Measurements from ENCODE around the gene PARD6B. TPM values are rescaled to one million over a fixed set of nuclear protein-coding genes. Genes with fewer than 3 reads are reported as not detected.
A peak's percentile ranks its signal among the peaks of the same experiment; 100 is the strongest.
"Not testable (repeated sequence)": the region's sequence is repeated elsewhere in the genome, so short reads cannot be mapped to it uniquely, and the experiment has no call there.

Gene PARD6B
- total RNA-seq, 2 donors from 2014 or later = 29.0 to 36.7 TPM

DNA sequence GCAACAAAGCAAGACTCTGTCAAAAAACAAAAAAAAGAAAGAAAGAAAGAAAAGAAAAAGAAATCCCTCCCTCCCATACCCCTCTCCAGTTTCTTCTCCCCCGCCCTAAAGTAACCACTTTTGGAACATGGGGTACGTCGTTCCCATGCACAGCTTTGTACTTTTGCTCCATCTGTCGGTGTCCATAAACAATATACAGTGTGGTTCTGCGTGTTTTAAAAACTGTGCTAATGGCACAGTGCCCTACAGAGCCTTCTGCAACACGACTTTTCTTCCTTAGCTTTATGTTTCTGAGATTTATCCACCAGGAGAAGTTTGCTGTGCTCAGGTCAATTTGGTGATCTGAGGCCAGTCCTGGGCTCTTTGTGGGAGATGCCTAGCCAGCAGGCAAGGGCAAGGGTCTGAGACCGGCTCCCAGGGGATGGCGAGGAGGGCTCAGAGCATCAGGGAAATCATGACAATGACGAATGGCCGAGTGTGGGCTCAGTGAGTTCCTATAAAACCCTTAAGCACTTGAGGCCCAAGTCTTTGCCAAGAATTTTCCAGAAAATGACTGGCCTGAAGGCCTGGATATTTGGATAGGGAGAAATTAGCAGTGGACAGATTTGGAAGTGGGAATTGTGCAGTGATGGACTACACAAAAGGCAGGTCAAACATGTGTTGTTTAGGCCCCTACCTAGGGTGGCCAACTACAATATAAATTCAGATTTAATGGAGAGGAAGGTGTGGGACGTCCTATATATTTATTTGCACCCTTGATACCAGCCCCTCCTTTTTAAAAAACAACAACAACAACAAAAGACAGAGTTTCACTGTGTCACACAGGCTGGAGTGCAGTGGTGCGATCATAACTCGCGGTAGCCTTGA lies 61.6 kb downstream of the PARD6B start:
- H3K9ac ChIP-seq (ENCODE audit: extremely low read depth, low read length, poor library complexity, severe bottlenecking) = no peak overlapping the region

DNA sequence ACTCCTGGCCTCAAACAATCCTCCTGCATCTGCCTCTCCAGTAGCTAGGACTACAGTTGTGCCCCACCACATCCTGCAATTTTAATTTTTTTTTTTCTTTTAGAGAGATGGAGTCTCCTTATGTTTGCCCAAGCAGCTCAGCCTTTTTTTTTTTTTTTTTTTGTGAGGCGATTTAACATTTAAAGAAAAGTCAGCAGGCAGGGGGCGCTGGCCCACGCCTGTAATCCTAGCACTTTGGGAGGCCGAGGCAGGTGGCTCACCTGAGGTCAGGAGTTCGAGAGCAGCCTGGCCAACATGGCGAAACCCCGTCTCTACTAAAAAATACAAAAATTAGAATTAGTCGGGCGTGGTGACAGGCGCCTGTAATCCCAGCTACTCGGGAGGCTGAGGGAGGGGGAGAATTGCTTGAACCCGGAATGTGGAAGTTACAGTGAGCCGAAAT lies 62.2 kb downstream of the PARD6B start:
- not testable (repeated sequence) for H3K27me3 Mint-ChIP-seq (ENCODE audit: insufficient read depth); H3K27ac ChIP-seq (ENCODE audit: low read depth, low read length); H3K9me3 Mint-ChIP-seq; H3K27me3 ChIP-seq (ENCODE audit: control insufficient read depth, insufficient read depth, low read length, poor library complexity, severe bottlenecking); H3K36me3 Mint-ChIP-seq (ENCODE audit: low read depth); H3K27ac Mint-ChIP-seq; H3K4me3 ChIP-seq (ENCODE audit: low read length); H3K9ac ChIP-seq (ENCODE audit: extremely low read depth, low read length, poor library complexity, severe bottlenecking); H3K9me3 ChIP-seq (ENCODE audit: control insufficient read depth, low read length); H3K36me3 ChIP-seq (ENCODE audit: control insufficient read depth, insufficient read depth, low read length); H3K4me1 ChIP-seq (ENCODE audit: control insufficient read depth, insufficient read depth, low read length)
- TF ChIP-seq, protein P1, sequence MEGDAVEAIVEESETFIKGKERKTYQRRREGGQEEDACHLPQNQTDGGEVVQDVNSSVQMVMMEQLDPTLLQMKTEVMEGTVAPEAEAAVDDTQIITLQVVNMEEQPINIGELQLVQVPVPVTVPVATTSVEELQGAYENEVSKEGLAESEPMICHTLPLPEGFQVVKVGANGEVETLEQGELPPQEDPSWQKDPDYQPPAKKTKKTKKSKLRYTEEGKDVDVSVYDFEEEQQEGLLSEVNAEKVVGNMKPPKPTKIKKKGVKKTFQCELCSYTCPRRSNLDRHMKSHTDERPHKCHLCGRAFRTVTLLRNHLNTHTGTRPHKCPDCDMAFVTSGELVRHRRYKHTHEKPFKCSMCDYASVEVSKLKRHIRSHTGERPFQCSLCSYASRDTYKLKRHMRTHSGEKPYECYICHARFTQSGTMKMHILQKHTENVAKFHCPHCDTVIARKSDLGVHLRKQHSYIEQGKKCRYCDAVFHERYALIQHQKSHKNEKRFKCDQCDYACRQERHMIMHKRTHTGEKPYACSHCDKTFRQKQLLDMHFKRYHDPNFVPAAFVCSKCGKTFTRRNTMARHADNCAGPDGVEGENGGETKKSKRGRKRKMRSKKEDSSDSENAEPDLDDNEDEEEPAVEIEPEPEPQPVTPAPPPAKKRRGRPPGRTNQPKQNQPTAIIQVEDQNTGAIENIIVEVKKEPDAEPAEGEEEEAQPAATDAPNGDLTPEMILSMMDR (conservative IDR thresholded peaks at IDR 0.05) = peak; percentile 78
- Mint-ChIP-seq H3K4me3 (peak overlapping the region; percentile 55), H3K4me1 (peaks cover 11% of the 10 kb centered on the region)
- DNase-seq = peak; percentile 80
- 64 to 75% methylated on average over 5 to 13 of the region's 13 CpGs for WGBS, 2 experiments (ENCODE audit: insufficient coverage in 1 of 2, insufficient read length in 1 of 2)

More for the DNA sequence above, 61.6 kb downstream of the PARD6B start:
- no peaks in the 10 kb centered on the region for H3K9me3 Mint-ChIP-seq
- 90 to 93% methylated on average over 12 to 13 of the region's 14 CpGs for WGBS, 2 experiments (ENCODE audit: insufficient coverage in 1 of 2, insufficient read length in 1 of 2)
- TF ChIP-seq, protein P1 (conservative IDR thresholded peaks at IDR 0.05) = no peak
- no peak overlapping the region for H3K27ac ChIP-seq (ENCODE audit: low read depth, low read length)
- peaks cover 14% of the 10 kb centered on the region for H3K4me1 Mint-ChIP-seq
- no peaks in the 10 kb centered on the region for H3K36me3 Mint-ChIP-seq (ENCODE audit: low read depth)
- H3K4me1 ChIP-seq (ENCODE audit: control insufficient read depth, insufficient read depth, low read length) = no peaks in the 10 kb centered on the region
- H3K9me3 ChIP-seq (ENCODE audit: control insufficient read depth, low read length) = no peaks in the 10 kb centered on the region
- H3K27me3 Mint-ChIP-seq (ENCODE audit: insufficient read depth) = peaks cover 7% of the 10 kb centered on the region
- no peak for DNase-seq
- no peaks in the 10 kb centered on the region for H3K36me3 ChIP-seq (ENCODE audit: control insufficient read depth, insufficient read depth, low read length)
- H3K4me3 Mint-ChIP-seq = no peak overlapping the region
- no peak overlapping the region for H3K4me3 ChIP-seq (ENCODE audit: low read length)
- no peaks in the 10 kb centered on the region for H3K27me3 ChIP-seq (ENCODE audit: control insufficient read depth, insufficient read depth, low read length, poor library complexity, severe bottlenecking)
- H3K27ac Mint-ChIP-seq = no peak overlapping the region

DNA sequence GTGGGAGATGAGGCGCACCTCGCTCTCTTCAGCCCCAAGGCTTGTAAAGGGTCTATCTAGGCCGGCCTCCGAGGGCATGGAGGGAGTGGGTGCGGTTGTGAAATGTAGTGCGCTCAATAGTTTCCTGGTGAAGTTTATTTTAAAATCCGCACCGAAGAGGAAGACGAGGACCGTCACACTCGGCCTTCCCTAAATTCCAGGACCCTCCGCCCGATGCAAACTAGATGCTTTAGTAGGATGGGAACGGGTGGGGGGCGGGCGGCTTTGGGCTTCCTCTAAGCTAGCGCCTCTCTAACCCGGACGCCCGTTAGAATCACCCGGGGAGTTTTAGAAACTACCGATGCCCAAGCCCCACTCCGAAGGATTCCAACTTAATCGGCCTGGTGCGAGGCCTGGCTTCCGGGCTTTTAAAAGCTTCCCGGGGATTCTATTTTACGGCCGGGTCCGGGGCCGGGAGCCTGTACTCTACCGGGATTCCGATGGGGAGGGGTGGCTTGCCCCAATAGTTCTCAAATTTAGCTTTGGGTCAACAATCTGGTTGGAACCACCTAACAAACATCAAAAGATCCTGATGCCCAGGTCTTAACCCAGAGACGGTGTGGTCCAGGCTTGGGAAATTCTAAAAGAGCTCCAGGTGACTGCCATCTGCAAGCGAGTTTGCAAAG lies 62.9 kb downstream of the PARD6B start:
- H3K27ac Mint-ChIP-seq = no peak overlapping the region

More for the DNA sequence above, 62.9 kb downstream of the PARD6B start:
- Histone ChIP-seq H3K36me3 (ENCODE audit: control insufficient read depth, insufficient read depth, low read length) (no peaks in the 10 kb centered on the region), H3K4me1 (ENCODE audit: control insufficient read depth, insufficient read depth, low read length) (no peaks in the 10 kb centered on the region), H3K27ac (ENCODE audit: low read depth, low read length) (no peak overlapping the region), H3K9ac (ENCODE audit: extremely low read depth, low read length, poor library complexity, severe bottlenecking) (no peak overlapping the region), H3K27me3 (ENCODE audit: control insufficient read depth, insufficient read depth, low read length, poor library complexity, severe bottlenecking) (no peaks in the 10 kb centered on the region), H3K4me3 (ENCODE audit: low read length) (peak overlapping the region; percentile 40), H3K9me3 (ENCODE audit: control insufficient read depth, low read length) (no peaks in the 10 kb centered on the region)
- Mint-ChIP-seq H3K4me1 (peaks cover 9% of the 10 kb centered on the region), H3K4me3 (peak overlapping the region; percentile 55), H3K36me3 (ENCODE audit: low read depth) (no peaks in the 10 kb centered on the region), H3K27me3 (ENCODE audit: insufficient read depth) (peaks cover 7% of the 10 kb centered on the region), H3K9me3 (no peaks in the 10 kb centered on the region)
- 28 to 29% methylated on average over 29 to 35 of the region's 35 CpGs for WGBS, 2 experiments (ENCODE audit: insufficient coverage in 1 of 2, insufficient read length in 1 of 2)
- TF ChIP-seq, protein P1 (conservative IDR thresholded peaks at IDR 0.05) = no peak
- no peak for DNase-seq

All from endodermal cell (in vitro differentiated cells).